ENCODE measurements around the gene SSU72. TPM values are rescaled to one million over a fixed set of nuclear protein-coding genes. Genes with fewer than 3 reads are reported as not detected.

SSU72 gene
- total RNA-seq, 1 experiment from 2014 or later = 145 TPM

DNA sequence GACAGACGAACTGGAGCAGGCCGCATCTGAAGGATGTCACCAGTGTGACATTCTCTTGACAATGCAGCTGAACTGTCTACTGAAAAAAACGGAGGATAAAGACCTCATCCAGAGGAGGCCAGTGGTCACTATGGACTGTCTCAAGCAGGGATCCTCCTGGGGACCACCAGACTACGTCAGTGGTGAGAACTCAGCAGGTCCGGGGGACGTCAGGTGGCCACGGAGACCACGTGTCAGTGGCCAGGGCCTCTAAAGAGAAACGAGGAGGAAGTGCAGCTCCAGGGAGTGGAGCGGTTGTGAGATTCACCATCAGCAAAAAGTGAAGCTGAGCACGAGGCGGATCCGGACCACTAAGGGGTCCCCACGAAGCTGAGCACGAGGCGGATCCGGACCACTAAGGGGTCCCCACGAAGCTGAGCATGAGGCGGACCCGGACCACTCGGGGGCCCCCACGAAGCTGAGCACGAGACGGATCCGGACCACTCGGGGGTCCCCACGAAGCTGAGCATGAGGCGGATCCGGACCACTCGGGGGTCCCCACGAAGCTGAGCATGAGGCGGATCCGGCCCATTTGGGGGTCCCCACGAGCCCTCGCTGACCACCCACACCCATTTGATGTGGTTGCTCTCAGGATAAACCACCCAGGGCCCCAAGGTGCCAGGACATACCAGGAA is 20.7 kb downstream of the SSU72 start:
- Histone ChIP-seq H3K27me3 (ENCODE audit: insufficient read depth, low read depth) (no peaks in the 10 kb centered on the region), H3K4me1 (replicated peaks; ENCODE audit: insufficient read depth) (no peaks in the 10 kb centered on the region), H2AFZ (no peak overlapping the region), H3K9me3 (ENCODE audit: insufficient read depth, low read depth) (no peaks in the 10 kb centered on the region), H3K36me3 (ENCODE audit: low read depth) (no peaks in the 10 kb centered on the region), H3K4me2 (no peak overlapping the region), H3K79me2 (ENCODE audit: low read depth) (peaks cover 14% of the 10 kb centered on the region; the same call in 1 of the 2 replicates), H3K27ac (no peak overlapping the region), H4K20me1 (ENCODE audit: insufficient read depth) (peaks cover 32% of the 10 kb centered on the region), H3K4me3 (no peak overlapping the region), H3F3A (ENCODE audit: insufficient read depth, low read depth) (peaks cover 18% of the 10 kb centered on the region; the same call in 1 of the 2 replicates), H3K9me2 (ENCODE audit: insufficient read depth) (no peaks in the 10 kb centered on the region)
- BruUV-seq (replicated peaks) = no TSS peak
- no peak for DNase-seq
- ChIA-PET POLR2A (ENCODE audit: unreplicated experiment) (no interaction called here), CTCF (no interaction called here)
- intact Hi-C loops (cut with micrococcal nuclease; ENCODE audit: unreplicated experiment) = no loop called here
- no peak for TF ChIP-seq EZH2 (IDR thresholded peaks at IDR 0.05; ENCODE audit: low read depth)
- TF ChIP-seq, protein P1, sequence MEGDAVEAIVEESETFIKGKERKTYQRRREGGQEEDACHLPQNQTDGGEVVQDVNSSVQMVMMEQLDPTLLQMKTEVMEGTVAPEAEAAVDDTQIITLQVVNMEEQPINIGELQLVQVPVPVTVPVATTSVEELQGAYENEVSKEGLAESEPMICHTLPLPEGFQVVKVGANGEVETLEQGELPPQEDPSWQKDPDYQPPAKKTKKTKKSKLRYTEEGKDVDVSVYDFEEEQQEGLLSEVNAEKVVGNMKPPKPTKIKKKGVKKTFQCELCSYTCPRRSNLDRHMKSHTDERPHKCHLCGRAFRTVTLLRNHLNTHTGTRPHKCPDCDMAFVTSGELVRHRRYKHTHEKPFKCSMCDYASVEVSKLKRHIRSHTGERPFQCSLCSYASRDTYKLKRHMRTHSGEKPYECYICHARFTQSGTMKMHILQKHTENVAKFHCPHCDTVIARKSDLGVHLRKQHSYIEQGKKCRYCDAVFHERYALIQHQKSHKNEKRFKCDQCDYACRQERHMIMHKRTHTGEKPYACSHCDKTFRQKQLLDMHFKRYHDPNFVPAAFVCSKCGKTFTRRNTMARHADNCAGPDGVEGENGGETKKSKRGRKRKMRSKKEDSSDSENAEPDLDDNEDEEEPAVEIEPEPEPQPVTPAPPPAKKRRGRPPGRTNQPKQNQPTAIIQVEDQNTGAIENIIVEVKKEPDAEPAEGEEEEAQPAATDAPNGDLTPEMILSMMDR (conservative IDR thresholded peaks at IDR 0.05) = no peak

DNA sequence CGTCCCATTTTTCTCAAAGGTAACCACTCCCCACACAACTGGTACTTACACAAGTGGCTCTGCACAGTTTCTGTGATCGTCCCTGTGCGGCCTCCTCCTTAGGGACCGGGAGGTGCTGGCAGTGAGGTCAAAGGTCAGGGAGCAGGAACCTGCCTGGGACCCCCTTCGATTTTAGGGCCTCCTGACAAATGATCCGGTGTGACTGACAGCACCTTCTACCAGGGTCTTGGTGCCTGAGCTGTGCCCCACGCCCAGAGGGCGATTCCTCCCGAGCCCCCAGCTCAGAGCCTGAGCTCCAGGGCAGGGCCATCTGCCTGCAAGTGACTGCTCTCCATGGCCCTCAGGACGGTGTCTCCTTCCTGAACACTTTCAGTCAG is 22.4 kb downstream of the SSU72 start:
- Histone ChIP-seq H3K9me2 (ENCODE audit: insufficient read depth) (no peaks in the 10 kb centered on the region), H4K20me1 (ENCODE audit: insufficient read depth) (peaks cover 48% of the 10 kb centered on the region), H3K4me2 (no peak overlapping the region), H3K9me3 (ENCODE audit: insufficient read depth, low read depth) (no peaks in the 10 kb centered on the region), H2AFZ (no peak overlapping the region), H3K4me3 (no peak overlapping the region), H3K27ac (no peak overlapping the region), H3F3A (ENCODE audit: insufficient read depth, low read depth) (peaks cover 14% of the 10 kb centered on the region; the same call in 1 of the 2 replicates), H3K79me2 (ENCODE audit: low read depth) (peaks cover 14% of the 10 kb centered on the region; the same call in 1 of the 2 replicates), H3K4me1 (replicated peaks; ENCODE audit: insufficient read depth) (no peaks in the 10 kb centered on the region), H3K27me3 (ENCODE audit: insufficient read depth, low read depth) (no peaks in the 10 kb centered on the region), H3K36me3 (ENCODE audit: low read depth) (no peaks in the 10 kb centered on the region)
- ChIA-PET CTCF (no interaction called here), POLR2A (ENCODE audit: unreplicated experiment) (no interaction called here)
- BruUV-seq (replicated peaks) = no TSS peak
- no peak for DNase-seq
- no peak for TF ChIP-seq EZH2 (IDR thresholded peaks at IDR 0.05; ENCODE audit: low read depth)
- intact Hi-C loops (cut with micrococcal nuclease; ENCODE audit: unreplicated experiment) = no loop called here

DNA sequence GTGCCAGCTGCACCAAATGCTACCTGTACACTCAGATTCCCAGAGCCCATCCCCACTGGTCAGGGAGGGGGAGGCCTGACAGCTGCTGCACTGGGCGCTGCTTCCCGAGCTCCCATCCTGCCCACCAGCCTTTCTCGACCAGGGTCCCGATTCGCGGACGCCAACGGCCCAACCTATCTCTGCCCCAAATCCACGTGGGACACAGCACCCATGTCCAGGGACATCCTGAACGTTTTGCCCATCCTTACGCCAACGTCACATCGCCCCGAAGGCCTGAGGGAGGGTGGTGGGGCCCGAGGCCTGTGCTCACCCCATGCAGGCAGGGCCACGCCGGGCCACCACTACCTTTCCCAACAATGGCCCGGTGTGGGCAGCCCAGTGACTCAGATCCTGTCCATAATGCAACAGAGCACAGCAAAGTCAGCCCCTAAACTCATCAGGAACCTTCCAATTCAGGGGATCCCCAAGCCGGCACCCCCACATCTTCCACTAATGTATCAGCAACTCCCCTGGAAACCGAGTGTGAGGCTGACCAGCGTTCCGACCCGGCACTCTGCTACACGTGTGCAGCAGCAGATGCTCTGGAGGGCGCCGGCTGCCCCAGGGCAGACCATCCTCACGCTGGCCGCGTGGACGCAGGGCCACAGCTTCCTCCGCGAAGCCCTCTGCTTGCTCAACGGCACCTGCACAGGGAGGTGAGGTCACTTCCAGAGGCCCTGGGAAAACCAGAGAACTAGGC is 23.0 kb downstream of the SSU72 start:
- CTCF ChIA-PET = no interaction called here

More for the DNA sequence above, 23.0 kb downstream of the SSU72 start:
- H3K36me3 ChIP-seq (ENCODE audit: low read depth) = no peaks in the 10 kb centered on the region
- no peaks in the 10 kb centered on the region for H3K4me1 ChIP-seq (replicated peaks; ENCODE audit: insufficient read depth)
- BruUV-seq (replicated peaks) = no TSS peak
- POLR2A ChIA-PET (ENCODE audit: unreplicated experiment) = interaction anchor here (0.7 kb wide), 1 partner anchor 204 kb away, joined by 3 read pairs; no protein-coding TSS in a partner anchor
- DNase-seq = no peak
- H2AFZ ChIP-seq = no peak overlapping the region
- H3K4me2 ChIP-seq = no peak overlapping the region
- peaks cover 14% of the 10 kb centered on the region; the same call in 1 of the 2 replicates for H3K79me2 ChIP-seq (ENCODE audit: low read depth)
- H3K4me3 ChIP-seq = no peak overlapping the region
- H4K20me1 ChIP-seq (ENCODE audit: insufficient read depth) = peaks cover 48% of the 10 kb centered on the region
- intact Hi-C loops (cut with micrococcal nuclease; ENCODE audit: unreplicated experiment) = no loop called here
- H3K9me2 ChIP-seq (ENCODE audit: insufficient read depth) = no peaks in the 10 kb centered on the region
- H3K9me3 ChIP-seq (ENCODE audit: insufficient read depth, low read depth) = no peaks in the 10 kb centered on the region
- peaks cover 14% of the 10 kb centered on the region; the same call in 1 of the 2 replicates for H3F3A ChIP-seq (ENCODE audit: insufficient read depth, low read depth)
- no peak overlapping the region for H3K27ac ChIP-seq
- no peaks in the 10 kb centered on the region for H3K27me3 ChIP-seq (ENCODE audit: insufficient read depth, low read depth)
- TF ChIP-seq EZH2 (IDR thresholded peaks at IDR 0.05; ENCODE audit: low read depth) = no peak
- TF ChIP-seq, protein P1 (conservative IDR thresholded peaks at IDR 0.05) = no peak
